T-helper 2 cell treated with Interferon-gamma antibody and Interleukin-4, amounts not matched to agents 100 ng/mL and 5 ng/mL, for 36 hours (primary cell): ENCODE measurements around the gene EPHX1. TPM values are rescaled to one million over a fixed set of nuclear protein-coding genes. Genes with fewer than 3 reads are reported as not detected.
"Not testable (repeated sequence)": the region's sequence is repeated elsewhere in the genome, so short reads cannot be mapped to it uniquely, and the experiment has no call there.

ENCODE experiments used
- intact Hi-C: fragments of 100-400 bp; cut with micrococcal nuclease; formaldehyde crosslinking; loops from one replicate; pipeline ENCODE4 v1.15.1; 2023
- total RNA-seq: library from RNA; stranded (reverse); gene quantifications from 2 replicates; pipeline ENCODE4 v1.2.3, GENCODE V29; 2022

Gene EPHX1
- total RNA-seq, 1 donor from 2014 or later = 2.2 TPM

GRCh38 chr1:225776294-225776693, 33.6 kb upstream of the EPHX1 start:
- intact Hi-C loops = loop anchor here (2.0 to 10.0 kb wide), 6 partner anchors 71 to 1154 kb away; partner anchors contain the start of genes LBR and PARP1

DNA sequence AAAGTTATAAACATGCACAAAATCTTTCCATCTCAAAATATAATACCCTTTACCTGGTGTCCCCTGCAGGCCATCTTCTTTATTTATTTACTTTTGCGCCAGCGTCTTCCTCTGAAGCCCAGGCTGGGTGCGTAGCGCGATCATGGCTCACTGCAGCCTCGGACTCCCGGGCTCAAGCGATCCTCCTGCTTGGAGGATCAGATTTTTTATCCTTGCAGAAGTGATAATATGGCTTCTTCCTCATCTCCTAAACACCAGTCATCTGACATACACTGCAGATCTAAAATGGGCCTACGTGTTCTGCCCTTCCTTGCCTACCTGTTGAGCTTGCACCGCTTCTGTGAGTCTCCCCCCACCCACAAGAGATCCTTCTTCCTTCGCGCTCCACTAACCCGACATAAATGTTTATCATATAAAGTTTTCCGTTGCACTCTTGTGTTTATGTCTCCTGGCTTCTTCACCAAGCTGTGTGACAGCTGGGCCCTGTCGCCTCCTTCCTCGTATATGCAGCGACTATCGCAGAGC, 32.8 kb upstream of the EPHX1 start:
- intact Hi-C loops = loop anchor here (1.0 to 10.0 kb wide), 12 partner anchors 33 to 1155 kb away; partner anchors contain the start of genes EPHX1, H3-3A, LBR and PARP1

DNA sequence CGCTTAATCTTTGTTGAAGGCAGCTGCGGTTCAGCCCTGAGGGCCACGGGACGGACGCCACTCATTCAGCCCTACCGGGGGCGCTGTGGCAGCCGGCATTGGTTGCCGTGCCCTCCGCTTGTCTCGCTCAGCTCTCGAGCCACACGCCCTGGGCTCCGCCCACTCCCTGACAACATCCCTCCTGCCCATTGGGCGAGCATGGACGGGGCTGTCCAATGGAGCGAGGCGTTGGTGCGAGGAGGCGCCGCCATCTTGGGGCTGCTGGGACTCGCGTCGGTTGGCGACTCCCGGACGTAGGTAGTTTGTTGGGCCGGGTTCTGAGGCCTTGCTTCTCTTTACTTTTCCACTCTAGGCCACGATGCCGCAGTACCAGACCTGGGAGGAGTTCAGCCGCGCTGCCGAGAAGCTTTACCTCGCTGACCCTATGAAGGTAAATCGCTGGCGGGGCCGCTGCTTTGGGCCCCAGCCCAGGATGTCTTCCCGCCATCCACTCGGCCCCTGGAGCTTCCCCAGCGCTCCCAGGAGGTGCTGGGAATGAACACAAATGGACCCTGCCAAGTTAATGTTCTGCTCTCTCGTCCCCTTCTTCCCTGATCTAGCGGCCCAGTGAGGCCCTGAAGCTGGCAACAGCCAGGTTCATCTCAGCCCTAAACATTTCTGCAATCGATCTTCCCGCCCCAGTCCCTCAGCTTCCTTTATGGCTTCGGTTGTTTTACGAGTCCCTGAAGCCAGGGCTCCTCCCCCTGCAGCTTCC, 32.2 kb upstream of the EPHX1 start, which contains the start of gene SRP9:
Gene SRP9 (plus strand): TSS at position 244 of the 754 bp plus-strand sequence. CDS start 115 bp downstream, at position 359.
- intact Hi-C loops = loop anchor here (1.0 to 10.0 kb wide), 14 partner anchors 33 to 1155 kb away; partner anchors contain the start of genes EPHX1, H3-3A, LBR and PARP1

- intact Hi-C loops = loop anchor here (1.0 to 10.0 kb wide), 6 partner anchors 146 to 1156 kb away; partner anchors contain the start of genes LBR, PARP1 and PYCR2
These were observed 31.6 kb upstream of the EPHX1 start for GRCh38 chr1:225778337-225778669.

- intact Hi-C loops = loop anchor here (2.0 to 10.0 kb wide), 5 partner anchors 198 to 1157 kb away; partner anchors contain the start of genes LBR and PARP1
These were observed 30.8 kb upstream of the EPHX1 start for GRCh38 chr1:225779165-225779564.

- intact Hi-C loops = no loop called here
These were observed 29.8 kb upstream of the EPHX1 start for GRCh38 chr1:225780134-225780533.

GRCh38 chr1:225780630-225781029, 29.3 kb upstream of the EPHX1 start:
- intact Hi-C loops = no loop called here

DNA sequence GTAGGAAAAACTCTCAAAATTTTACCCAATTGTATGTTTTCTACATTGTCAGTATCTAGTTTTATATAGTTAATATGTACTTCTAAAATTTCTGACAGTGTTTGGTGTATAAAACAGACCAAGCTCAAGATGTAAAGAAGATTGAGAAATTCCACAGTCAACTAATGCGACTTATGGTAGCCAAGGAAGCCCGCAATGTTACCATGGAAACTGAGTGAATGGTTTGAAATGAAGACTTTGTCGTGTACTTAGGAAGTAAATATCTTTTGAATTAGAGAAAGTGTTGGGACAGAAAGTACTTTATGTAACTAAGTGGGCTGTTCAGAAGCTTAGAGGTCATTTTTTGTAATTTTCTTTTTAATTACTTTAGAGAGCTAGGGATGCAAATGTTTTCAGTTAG, 20.8 kb upstream of the EPHX1 start:
- intact Hi-C loops = not testable (repeated sequence)

DNA sequence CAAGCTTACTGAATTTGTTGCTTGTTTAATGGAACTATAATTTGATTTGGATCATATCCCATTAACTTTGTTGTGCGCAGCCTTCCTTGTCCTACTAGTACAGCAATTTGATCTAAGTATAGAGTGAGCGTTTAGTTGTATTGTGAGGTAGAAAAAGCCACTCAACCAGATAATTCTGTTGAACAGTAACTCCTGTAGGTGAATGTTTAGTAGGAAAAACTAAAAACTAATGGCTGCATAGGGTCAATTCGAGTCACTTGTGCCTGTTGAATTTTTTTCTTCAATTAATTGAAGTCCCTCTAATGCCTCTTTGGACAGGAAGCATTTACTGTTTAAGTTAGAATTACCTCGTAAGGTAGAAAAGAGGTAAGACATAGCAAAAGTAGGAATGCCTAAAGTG, 15.0 kb upstream of the EPHX1 start:
- intact Hi-C loops = no loop called here

GRCh38 chr1:225796097-225796496, 13.8 kb upstream of the EPHX1 start:
- intact Hi-C loops = not testable (repeated sequence)

GRCh38 chr1:225801146-225801545, 8.8 kb upstream of the EPHX1 start:
- intact Hi-C loops = not testable (repeated sequence)

DNA sequence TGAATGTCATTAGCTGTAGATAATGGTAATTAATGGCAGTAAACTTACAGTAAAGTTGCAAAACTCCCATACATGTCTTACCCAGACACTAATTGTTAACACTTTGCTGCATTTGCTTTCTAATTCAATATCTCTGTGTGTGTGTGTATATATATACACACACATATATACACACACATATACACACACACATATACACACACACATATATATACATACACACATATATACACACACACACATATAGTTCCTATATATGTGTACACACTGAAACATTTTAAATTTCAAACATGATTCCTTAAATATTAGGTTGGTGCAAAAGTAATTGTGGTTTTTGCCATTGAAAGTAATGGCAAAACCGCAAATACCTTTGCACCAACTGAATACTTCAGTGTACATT, 3.7 kb upstream of the EPHX1 start:
- intact Hi-C loops = no loop called here

GRCh38 chr1:225806736-225807135, 3.2 kb upstream of the EPHX1 start:
- intact Hi-C loops = not testable (repeated sequence)

DNA sequence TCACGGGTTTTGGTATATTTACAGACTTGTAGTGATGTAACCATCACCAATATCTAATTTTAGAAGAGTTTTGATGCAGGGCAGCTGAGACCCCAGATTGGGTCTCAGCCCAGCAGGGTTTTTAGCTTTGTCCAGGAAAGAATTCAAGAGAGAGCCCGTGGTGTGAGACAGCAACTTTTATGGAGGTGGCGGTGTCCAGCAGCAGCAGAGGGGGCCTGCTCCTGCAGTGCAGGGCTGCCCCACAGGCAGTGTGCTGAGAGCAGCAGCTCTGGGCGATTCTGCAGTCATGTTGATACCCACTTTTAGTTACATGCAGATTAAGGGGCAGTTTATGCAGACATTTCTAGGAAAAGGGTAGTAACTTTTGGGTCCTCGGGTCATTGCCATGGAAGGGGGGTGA, 1.8 kb upstream of the EPHX1 start:
- intact Hi-C loops = no loop called here

DNA sequence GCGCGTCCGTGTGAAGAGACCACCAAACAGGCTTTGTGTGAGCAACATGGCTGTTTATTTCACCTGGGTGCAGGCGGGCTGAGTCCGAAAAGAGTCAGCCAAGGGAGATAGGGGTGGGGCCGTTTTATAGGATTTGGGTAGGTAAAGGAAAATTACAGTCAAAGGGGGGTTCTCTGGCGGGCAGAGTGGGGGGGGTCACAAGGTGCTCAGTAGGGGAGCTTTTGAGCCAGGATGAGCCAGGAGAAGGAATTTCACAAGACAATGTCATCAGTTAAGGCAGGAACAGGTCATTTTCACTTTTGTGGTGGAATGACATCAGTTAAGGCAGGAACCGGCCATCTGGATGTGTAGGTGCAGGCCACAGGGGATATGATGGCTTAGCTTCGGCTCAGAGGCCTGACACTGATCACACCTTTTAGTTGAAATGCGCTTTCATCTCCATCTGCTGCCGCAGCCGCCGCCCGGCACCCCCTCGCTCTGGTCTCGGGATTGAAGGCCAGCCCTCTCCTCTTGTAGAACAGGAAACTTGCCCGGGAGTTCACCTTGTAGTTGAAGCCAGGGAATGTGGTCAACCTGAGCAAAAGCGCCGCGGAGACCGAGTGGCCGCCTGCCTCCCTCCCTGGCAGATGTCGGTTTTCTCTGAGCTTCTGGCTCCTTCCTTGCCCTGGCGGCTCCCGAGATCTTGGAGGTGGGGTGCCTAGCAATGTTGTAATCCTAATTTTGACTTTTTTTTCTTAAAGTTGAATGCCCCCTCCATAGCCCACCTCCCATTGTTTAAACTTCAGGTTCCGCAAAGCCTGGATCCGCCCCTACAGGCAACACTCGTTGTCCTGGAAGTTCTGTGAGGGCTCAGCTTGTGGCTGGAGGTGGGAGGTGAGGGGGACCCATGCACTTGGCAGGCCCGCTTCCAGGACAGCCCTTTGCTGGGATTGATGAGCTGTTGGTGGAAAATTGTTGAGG, 935 bp downstream of the EPHX1 start:
- intact Hi-C loops = loop anchor here (1.0 kb wide), 2 partner anchors 34 to 71 kb away; partner anchors contain the start of genes SRP9 and TMEM63A

DNA sequence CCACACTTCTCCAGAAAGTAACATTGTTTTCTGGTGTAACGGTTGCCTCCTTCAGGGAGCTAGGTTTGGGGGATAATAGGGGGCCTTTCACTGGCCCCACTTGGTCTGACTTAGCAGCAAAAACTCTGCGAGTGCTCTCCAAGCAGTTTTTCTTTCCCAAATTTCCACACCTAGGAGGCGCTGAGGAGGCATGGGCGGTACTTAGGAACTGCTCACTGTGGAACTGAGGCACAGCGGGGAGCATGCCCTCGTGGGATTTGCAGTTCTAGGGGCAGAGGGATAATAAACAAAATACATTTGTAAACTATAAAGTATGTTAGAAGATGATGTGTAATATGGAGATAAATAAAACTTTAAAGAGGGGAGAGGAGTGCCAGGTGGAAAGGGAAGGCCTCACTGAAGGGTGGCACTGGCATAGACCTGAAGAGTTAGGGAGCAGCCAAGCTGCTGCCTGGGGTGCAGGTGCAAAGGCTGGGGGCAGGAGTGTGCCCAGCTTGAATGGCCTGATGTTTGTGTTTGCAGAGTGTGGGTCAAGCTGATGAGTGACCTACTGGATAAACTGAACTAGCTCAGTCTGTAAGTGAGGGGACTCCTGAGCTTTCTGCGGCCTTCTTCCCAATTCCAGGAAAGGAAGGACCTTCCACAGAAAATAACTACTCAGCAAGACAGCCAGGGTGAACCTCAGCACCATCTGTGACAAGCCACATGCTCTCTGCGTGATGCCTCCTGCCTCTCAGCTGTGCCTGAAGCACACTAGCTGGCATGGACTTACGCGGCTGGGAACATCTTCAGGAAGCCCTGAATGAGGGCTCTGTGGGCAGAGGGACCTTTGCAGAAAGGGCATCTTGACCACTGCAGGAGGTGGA, 1.9 kb downstream of the EPHX1 start:
- intact Hi-C loops = no loop called here

GRCh38 chr1:225812488-225813213, 2.7 kb downstream of the EPHX1 start:
- intact Hi-C loops = no loop called here

- intact Hi-C loops = no loop called here
These were observed 3.5 kb downstream of the EPHX1 start for GRCh38 chr1:225813214-225813964.

GRCh38 chr1:225814381-225814780, 4.5 kb downstream of the EPHX1 start:
- intact Hi-C loops = no loop called here
